ENCODE measurements around the gene PANK3.

The PANK3 gene

GRCh38 chr5:168600409-168600808, 21.2 kb upstream of the PANK3 start:
- TF ChIP-seq EZH2 (optimal IDR thresholded peaks at IDR 0.05; ENCODE audit: low read depth, low read length) (no peak), EZH2phosphoT487 (IDR thresholded peaks at IDR 0.05; ENCODE audit: low read length) (no peak), CTCF (IDR thresholded peaks at IDR 0.05; ENCODE audit: low read length) (no peak)
- H3K4me3 ChIP-seq (ENCODE audit: low read length): no peak overlapping the region
- H3K9me2 ChIP-seq (replicated peaks; ENCODE audit: insufficient read depth, low read length): no peaks in the 10 kb centered on the region
- DNase-seq: no peak
- no peaks in the 10 kb centered on the region for H3K4me1 ChIP-seq (ENCODE audit: low read length)
- H2AFZ ChIP-seq (ENCODE audit: low read length): no peak overlapping the region
- no peaks in the 10 kb centered on the region for H3K9me3 ChIP-seq (replicated peaks; ENCODE audit: insufficient read depth, low read length)
- no peaks in the 10 kb centered on the region for H3K27me3 ChIP-seq (replicated peaks; ENCODE audit: insufficient read depth, low read length)
- H3K79me2 ChIP-seq (ENCODE audit: low read length): no peaks in the 10 kb centered on the region
- no peak overlapping the region for H3K4me2 ChIP-seq (ENCODE audit: low read depth, low read length)
- H3K27ac ChIP-seq (ENCODE audit: low read length): no peak overlapping the region
- H3K9ac ChIP-seq (ENCODE audit: low read length): no peak overlapping the region
- H3F3A ChIP-seq (ENCODE audit: insufficient read depth, low read length): no peaks in the 10 kb centered on the region
- no peaks in the 10 kb centered on the region for H4K20me1 ChIP-seq (ENCODE audit: insufficient read depth, low read length)
- no peaks in the 10 kb centered on the region for H3K36me3 ChIP-seq (replicated peaks; ENCODE audit: insufficient read depth, low read length)

GRCh38 chr5:168599826-168600225, 20.7 kb upstream of the PANK3 start:
- Histone ChIP-seq H2AFZ (ENCODE audit: low read length) (no peak overlapping the region), H3K4me1 (ENCODE audit: low read length) (no peaks in the 10 kb centered on the region), H3K9ac (ENCODE audit: low read length) (no peak overlapping the region), H3K9me3 (replicated peaks; ENCODE audit: insufficient read depth, low read length) (no peaks in the 10 kb centered on the region), H3K79me2 (ENCODE audit: low read length) (no peaks in the 10 kb centered on the region), H3K4me3 (ENCODE audit: low read length) (no peak overlapping the region), H3K9me2 (replicated peaks; ENCODE audit: insufficient read depth, low read length) (no peaks in the 10 kb centered on the region), H3F3A (ENCODE audit: insufficient read depth, low read length) (no peaks in the 10 kb centered on the region), H4K20me1 (ENCODE audit: insufficient read depth, low read length) (no peaks in the 10 kb centered on the region), H3K36me3 (replicated peaks; ENCODE audit: insufficient read depth, low read length) (no peaks in the 10 kb centered on the region), H3K4me2 (ENCODE audit: low read depth, low read length) (no peak overlapping the region), H3K27me3 (replicated peaks; ENCODE audit: insufficient read depth, low read length) (no peaks in the 10 kb centered on the region), H3K27ac (ENCODE audit: low read length) (no peak overlapping the region)
- DNase-seq: no peak
- no peak for TF ChIP-seq EZH2phosphoT487 (IDR thresholded peaks at IDR 0.05; ENCODE audit: low read length)
- no peak for TF ChIP-seq EZH2 (optimal IDR thresholded peaks at IDR 0.05; ENCODE audit: low read depth, low read length)
- TF ChIP-seq CTCF (IDR thresholded peaks at IDR 0.05; ENCODE audit: low read length): no peak

- H3K9ac ChIP-seq (ENCODE audit: low read length): no peak overlapping the region
- DNase-seq: no peak
- H3K27ac ChIP-seq (ENCODE audit: low read length): no peak overlapping the region
- H3K9me2 ChIP-seq (replicated peaks; ENCODE audit: insufficient read depth, low read length): no peaks in the 10 kb centered on the region
- H3K36me3 ChIP-seq (replicated peaks; ENCODE audit: insufficient read depth, low read length): no peaks in the 10 kb centered on the region
- H3K4me3 ChIP-seq (ENCODE audit: low read length): no peak overlapping the region
- H3F3A ChIP-seq (ENCODE audit: insufficient read depth, low read length): no peaks in the 10 kb centered on the region
- TF ChIP-seq EZH2 (optimal IDR thresholded peaks at IDR 0.05; ENCODE audit: low read depth, low read length) (no peak), CTCF (IDR thresholded peaks at IDR 0.05; ENCODE audit: low read length) (no peak), EZH2phosphoT487 (IDR thresholded peaks at IDR 0.05; ENCODE audit: low read length) (no peak)
- no peak overlapping the region for H3K4me2 ChIP-seq (ENCODE audit: low read depth, low read length)
- H3K4me1 ChIP-seq (ENCODE audit: low read length): no peaks in the 10 kb centered on the region
- H3K79me2 ChIP-seq (ENCODE audit: low read length): no peaks in the 10 kb centered on the region
- no peak overlapping the region for H2AFZ ChIP-seq (ENCODE audit: low read length)
- no peaks in the 10 kb centered on the region for H4K20me1 ChIP-seq (ENCODE audit: insufficient read depth, low read length)
- no peaks in the 10 kb centered on the region for H3K9me3 ChIP-seq (replicated peaks; ENCODE audit: insufficient read depth, low read length)
- no peaks in the 10 kb centered on the region for H3K27me3 ChIP-seq (replicated peaks; ENCODE audit: insufficient read depth, low read length)
These were observed 19.5 kb upstream of the PANK3 start for GRCh38 chr5:168598639-168599038.

Measured in MM.1S (cell line).